IPS-NIHi7 (cell line): Measurements from ENCODE around the gene LDB2.
"Not testable (repeated sequence)": the region's sequence is repeated elsewhere in the genome, so short reads cannot be mapped to it uniquely, and the experiment has no call there.

ENCODE experiments used
- DNase-seq: peaks from one replicate; pipeline ENCODE4 v3.0.0; 2012; ENCODE audit warnings: mixed read lengths; ENCODE audit errors: extremely low spot score

Gene LDB2

DNA sequence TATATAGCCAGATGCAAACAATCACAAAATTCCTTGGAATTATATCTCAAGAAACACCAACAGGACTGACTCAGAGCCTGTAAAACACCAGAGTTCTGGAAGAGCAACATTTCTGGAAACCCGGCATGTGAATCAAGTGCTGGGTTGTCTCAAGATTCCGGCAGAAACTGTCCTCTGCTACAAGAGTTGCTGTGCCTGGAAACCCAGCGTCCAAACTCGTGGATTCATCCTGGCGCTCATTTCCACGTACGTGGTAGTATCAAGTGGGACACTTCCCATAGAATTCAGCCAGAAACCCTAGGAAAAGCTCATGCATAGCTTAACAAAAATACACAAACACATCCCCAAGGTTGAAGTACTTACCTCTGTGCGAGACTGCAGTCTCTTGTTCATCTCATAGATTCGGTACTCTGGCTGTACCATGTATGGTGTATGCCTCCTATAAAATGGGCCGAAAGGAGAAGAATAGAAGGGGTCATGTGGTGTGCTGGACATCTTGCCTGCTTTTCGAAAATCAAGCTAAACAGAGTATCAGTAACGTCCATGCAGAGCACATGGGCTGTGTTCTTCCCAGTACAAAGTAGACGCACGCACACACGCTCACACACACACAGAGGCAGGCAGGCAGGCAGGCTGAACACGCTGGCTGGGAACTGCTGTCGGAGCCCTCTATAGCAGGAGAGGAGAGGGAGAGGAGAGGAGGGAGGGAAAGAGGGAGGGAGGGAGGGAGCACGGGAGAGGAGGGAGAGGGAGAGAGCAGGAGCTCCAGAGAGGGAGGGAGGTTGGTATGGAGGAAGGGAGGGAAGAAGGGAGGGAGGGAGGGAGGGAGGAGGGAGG is at the start of gene LDB2:
Gene LDB2, minus strand, starts transcription at position 655 of the 837 bp plus-strand sequence.
- DNase-seq: peak; percentile 50

DNA sequence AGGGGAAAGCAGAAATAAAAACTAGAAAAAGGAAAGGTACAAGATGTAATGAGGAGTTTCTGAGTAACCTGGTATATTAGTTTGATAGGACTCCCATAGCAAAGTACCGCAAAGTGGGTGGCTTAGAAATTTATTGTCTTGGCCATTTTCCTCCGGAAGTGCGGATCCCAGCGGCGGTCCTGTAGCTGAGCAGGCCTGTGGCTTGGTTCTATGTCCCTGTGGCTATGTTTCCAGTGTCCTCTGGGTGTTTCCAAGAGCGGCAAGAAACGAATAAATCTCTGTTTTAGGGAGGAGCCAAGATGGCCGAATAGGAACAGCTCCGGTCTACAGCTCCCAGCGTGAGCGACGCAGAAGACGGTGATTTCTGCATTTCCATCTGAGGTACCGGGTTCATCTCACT is 44.0 kb upstream of the LDB2 start:
- no peak for DNase-seq

DNA sequence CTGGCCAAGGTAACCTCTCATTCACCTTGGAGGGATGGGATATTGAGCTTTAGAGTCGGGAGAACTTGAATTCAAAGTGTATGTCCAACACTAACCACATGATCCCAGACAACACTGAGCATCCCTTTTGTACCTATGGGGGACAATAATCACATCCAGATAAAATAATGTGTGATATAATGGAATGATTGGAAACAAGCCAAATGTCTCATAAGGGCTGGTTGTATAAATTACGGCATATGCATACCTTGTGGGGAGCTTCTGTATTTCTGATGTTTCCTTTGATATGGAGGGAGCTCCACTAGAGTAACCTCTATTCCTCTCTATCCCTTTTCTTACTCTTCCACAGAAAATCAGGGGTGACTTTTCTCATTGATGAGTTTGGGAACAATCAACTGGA is 40.7 kb upstream of the LDB2 start:
- no peak for DNase-seq

- DNase-seq: no peak
These were observed 40.1 kb upstream of the LDB2 start for GRCh38 chr4:16938512-16939040.

- no peak for DNase-seq
These were observed 33.2 kb upstream of the LDB2 start for GRCh38 chr4:16931339-16932305.

- no peak for DNase-seq
These were observed 27.8 kb upstream of the LDB2 start for GRCh38 chr4:16926214-16926613.

DNA sequence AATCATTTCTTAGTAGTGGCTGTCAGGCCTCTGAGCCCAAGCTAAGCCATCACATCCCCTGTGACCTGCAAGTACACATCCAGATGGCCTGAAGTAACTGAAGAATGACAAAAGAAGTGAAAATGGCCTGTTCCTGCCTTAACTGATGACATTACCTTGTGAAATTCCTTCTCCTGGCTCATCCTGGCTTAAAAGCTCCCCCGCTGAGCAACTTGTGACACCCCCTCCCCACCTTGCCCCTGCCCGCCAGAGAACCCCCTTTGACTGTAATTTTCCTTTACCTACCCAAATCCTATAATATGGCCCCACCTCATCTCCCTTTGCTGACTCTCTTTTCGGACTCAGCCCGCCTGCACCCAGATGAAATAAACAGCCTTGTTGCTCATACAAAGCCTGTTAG is 20.3 kb upstream of the LDB2 start:
- not testable (repeated sequence) for DNase-seq

GRCh38 chr4:16916719-16917337 is 18.4 kb upstream of the LDB2 start:
- peak; percentile 78 for DNase-seq

DNA sequence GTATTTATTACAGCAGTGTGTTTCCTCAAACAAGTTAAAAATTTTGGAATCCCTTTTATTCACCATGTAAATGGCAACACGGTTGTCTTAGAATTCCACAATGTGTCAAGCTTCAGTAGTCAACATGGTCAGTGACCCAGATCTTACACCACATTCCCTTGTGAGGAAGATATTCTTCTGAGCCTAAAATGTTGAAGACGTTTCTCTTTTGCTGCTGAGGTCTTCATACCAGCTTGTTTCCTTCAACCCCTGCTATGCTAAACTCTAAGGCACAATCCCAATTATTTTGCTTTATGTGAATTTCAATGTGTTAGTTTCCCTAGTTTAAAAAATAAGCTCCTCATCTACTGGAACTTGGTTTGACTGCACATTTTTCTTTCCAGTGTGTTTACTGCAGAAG is 17.6 kb upstream of the LDB2 start:
- DNase-seq: no peak

DNA sequence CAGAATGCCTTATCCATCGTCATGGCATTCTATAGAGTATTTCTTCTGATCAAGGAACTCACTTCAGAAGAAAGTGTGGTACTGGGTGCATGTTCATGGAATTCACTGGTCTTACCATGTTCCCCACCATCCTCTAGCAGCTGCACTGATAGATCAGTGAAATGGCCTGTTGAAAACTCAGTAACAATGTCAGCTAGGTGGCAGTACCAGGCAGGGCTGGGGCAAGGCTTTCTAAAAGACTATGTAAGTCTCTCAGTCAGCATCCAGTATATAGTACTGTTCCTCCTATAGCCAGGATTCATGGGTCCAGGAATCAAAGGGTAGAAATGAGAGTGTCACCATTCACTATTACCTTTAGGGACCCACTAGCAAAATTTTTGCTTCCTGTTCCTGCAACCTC is 15.8 kb upstream of the LDB2 start:
- no peak for DNase-seq

DNA sequence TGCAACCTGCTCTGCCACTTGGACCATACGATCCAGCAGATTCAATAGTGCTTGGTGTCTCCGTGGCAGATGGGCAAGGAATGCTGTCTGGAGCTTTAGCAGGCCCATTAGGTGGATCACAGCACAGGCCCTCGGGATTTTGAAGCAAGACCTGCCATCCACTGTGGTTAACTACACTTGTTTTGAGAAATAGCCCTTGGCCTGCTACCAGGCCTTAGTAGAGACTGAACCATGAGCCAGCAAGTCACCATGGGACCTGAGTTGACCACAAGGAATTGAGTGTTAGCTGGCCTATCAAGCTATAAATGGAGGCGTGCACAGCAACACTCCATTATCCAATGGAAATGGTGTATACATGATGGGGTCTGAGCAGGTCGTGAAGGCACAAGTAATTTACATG is 14.5 kb upstream of the LDB2 start:
- DNase-seq: no peak

DNA sequence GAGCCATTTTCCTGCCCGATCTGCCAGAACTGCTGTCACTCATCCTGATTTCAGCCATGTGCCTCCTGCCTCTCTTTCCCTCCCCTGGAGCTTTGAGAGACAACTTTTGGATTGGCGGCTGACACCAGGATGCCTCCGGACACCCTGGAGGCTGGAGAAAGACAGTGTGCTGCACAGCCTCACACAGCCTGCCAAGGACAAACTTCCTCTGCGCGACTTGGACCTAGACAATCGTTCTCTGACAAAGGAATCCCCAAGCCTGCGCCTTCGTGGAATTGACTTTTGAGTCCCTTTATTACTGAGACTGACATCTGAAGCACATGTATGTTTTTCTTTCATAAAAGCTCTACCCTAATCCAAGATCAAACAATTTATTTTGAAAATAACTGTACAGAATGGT is 10.8 kb upstream of the LDB2 start:
- DNase-seq: no peak

GRCh38 chr4:16908377-16909021 is 10.1 kb upstream of the LDB2 start:
- no peak for DNase-seq

GRCh38 chr4:16900325-16900724 is 1.9 kb upstream of the LDB2 start:
- DNase-seq: no peak

GRCh38 chr4:16896881-16897750 is 1.3 kb downstream of the LDB2 start:
- no peak for DNase-seq

DNA sequence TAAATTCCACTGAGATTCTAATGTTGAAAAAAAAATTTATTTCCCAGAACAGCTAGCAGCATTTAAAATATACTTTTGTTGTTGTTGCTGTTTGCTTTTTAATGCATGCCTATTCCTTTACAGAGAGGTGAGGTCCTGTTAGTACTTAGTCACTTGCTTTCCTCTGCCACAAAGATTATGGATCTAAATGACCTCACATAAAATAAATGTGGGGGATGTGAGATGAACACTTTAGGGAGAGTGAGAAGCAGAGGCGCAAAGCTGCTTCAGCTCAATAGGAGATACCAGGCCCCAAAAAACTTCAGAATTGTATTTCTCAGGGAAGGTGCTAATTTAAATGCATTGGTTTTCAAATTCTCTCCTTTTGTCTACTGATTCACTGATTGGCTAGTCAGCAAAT is 4.0 kb downstream of the LDB2 start:
- DNase-seq: no peak

DNA sequence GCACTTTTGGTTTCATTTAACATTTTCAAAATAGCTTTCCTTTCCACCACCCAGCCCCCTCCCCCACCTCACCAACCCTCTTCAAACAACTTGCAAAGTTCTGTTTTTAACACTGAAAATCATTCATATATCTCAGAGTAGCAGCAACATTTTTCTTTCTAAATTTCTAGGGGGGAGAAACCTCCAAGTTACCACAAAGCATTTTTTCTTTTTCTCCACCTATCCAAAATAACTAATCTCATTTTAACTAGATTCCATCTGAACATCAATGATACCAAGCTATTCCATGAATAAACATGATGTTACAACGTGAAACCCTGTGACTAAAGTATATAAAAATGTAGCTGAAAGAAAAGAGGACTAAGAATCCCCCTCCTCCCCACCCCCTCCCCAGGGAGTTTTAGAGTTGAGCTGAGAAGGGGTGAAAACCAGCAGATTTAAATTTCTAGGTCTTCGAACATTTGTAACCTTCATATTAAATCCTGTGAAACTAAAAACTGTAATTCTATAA is 5.2 kb downstream of the LDB2 start:
- no peak for DNase-seq

DNA sequence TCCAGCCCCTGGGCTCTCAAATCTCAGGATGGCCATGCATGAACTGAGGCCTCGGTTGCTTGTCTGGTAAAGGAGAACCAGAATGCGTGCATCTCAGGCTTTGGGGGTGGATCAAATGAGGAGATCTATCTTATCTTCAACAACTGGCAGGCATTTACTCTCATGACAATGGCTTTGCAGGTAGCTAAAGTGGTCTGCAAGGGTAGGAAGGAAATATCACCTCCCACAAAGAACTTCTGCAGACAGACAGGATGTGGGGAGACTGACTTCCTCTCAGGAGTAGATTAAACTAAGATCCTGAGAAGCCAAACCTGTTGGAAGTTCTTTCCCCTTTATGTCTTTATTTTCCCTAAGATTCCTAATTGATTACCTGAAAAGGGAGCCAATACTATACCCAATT is 7.8 kb downstream of the LDB2 start:
- DNase-seq: no peak

GRCh38 chr4:16889945-16890344 is 8.5 kb downstream of the LDB2 start:
- no peak for DNase-seq

GRCh38 chr4:16887887-16888286 is 10.6 kb downstream of the LDB2 start:
- no peak for DNase-seq
